Stimulated activated CD8-positive, alpha-beta memory T cell treated with anti-CD3 and anti-CD28 coated beads, Interleukin-4, amount 100 ng/mL, for 48 hours (primary cell): ENCODE measurements around the gene LRRC30.

Experiments used
- DNase-seq: peaks from one replicate; pipeline ENCODE4 v3.0.0-alpha.2; 2020

The LRRC30 gene

DNA sequence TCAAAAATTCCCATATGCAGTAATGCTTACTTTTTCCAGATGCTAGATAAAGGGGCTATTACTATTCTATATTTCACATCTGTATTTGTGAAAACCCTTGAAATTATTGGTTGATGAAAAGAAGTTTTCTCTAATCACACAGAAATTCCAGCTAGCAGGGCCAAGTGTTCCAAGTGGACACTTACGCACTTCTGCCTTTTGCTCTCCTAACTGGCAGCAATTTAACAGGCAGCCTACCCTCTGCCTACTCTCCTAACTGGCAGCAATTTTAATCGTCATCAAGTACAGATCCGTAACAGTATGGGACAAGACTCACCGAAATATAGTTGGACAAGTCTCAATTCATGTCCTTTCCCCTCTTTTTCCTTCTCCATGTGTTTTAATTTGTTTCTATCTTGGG is 12.0 kb downstream of the LRRC30 start:
- no peak for DNase-seq

DNA sequence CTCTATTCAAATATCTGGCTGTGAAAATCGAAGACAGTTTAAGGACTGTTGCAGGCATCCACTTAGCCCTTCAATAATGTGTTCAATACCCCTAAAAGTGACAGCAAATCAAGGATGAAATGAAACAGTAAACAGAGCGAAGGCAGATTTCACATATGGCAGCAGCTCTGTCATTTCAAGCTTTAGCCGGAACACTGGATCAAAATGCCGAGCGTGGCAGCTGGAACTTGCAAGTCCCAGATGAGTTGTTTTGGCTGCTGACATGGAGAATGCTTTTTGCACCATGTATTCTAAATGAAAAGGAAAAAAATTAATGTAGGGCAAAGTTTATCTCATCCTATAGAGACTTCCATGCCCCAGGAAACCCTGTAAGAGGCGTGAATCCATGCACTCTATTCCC is 18.0 kb downstream of the LRRC30 start:
- no peak for DNase-seq

DNA sequence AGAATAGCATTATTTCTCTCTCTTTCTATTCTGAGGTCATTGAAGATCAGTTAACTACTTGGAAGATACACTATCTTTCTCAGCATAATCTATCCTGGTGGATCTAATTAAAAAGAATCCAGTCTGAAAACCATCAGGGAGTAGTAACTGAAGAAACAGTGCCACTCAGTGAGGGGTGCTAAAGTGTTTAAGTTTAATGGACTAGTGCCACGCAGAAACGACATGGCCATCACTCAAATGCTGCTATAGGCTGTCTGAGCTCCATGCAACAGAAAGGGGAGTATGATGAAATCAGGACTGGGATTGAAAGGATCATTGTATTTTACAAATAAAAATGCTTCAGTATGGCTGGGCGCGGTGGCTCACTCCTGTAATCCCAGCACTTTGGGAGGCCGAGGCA is 23.3 kb downstream of the LRRC30 start:
- DNase-seq = no peak

DNA sequence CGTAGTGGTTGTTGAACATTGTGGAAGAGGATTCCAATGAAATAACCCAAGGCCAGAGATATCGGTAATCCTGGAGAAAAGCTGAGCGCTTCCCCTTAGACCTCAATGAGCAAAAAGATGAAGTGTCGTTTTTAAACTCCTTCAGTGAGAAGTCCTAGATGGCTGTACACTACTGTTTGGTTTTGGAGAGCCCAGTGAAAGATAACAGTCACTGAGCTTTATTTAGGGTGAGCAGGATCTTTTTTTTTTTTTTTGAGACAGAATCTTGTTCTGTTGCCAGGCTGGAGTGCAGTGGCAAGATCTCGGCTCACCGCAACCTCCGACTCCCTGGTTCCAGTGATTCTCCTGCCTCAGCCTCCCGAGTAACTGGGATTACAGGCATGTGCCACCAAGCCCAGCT is 24.2 kb downstream of the LRRC30 start:
- no peak for DNase-seq

DNA sequence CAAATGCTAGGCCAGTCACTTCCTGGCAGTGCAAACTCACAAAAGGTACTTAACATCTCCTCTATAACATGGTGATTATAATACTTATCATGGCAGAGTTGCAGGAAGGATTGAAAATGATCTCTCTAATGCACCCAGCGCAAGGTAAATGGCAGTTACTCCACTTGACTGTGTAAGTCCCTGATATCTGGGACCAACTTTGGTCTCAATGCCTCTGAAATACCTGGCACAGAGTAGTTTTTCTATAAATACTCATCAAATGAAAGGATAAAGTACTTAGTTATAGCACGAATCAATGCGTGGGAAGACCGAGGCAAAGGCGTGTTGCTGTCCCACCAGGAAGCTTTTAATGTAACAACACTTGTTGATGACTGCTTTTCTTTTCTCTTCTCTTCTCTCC is 24.8 kb downstream of the LRRC30 start:
- DNase-seq = no peak

DNA sequence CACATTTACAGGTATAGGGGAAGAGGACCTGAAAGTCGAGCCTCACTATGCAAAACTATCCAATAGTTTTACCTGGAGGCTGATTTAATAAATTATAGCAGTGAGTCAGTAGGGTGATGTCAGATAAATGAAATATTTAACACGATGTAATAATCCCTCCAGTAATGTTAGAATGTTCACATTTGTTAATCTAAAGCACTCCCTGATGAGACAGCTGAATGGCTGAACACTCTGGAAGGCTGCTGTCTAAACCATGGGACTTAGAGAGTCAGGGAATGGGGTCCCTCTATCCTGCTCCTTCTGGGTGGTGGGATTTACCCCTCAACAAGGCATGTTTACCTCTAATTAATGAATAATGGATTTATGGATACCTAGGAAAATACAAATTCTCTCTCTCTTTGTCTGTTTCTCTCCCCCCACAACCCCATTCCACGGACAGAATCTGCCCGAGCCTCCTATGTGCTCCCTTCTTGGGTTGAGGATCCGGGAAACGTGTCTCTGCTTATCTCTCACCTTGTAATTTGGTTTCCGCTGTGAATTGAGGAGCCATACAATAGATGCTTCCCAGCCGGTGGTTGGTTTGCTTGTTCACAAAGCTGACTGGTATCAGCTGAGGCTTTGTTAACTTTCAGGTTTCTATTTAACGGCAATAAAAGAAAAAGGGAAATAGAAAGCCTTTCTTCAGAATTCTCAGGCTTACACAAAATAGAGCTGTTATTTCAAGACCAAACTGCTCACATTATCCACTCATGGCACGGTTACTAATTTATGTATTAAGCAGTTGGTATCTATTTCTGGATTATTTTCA is 25.9 kb downstream of the LRRC30 start:
- DNase-seq = no peak

DNA sequence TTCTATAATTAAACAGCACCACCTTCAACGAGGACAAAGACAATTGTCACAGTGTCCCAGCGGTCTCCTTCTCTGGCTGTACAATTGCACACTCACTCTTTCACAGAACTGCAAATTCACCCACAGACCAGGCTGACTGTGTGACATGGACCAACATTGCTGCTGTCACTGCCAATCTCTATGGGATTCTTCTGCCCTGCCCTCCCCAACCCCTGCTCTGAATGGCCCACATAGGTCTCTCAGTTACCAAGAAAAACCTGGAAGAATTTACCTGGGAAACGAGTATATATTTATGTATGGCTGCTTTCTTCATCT is 26.5 kb downstream of the LRRC30 start:
- DNase-seq = no peak

DNA sequence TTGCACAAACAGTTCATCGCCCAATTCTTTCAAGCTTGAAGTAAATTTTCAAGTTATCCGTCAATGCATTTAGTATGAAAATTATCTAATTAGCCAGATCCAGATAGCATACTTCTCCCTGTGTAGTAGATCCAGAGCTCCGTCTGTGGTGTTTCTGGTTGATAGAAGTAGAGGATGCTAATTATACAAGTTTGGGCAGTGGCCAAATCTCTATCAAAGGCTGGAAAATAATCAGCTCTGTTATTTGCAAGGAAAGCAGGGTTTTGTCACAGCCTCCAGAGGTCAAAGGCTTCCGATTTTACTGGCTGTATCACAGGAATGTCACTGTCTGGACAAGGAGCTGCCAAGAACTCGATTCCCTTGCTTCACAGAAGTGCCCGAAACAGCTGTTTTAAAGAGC is 28.6 kb downstream of the LRRC30 start:
- no peak for DNase-seq

DNA sequence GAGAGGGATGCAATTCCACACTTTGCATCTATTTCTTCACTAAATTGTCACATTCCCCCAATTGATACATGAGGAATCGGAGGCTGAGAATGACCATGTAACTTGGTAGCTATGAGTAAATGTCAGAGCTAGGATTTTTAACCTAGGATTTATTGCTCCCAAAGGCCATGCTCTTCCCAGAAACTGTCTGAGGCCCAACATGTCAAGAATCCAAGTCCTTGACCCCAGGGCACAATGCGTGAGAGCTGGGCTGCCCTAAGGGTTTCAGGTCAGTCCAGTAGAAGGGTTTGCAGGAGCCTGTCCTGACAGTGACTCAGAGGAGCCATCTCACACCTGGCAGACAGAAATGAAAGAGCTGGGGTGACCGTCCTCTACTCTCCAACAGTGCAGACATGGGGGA is 30.3 kb downstream of the LRRC30 start:
- no peak for DNase-seq

DNA sequence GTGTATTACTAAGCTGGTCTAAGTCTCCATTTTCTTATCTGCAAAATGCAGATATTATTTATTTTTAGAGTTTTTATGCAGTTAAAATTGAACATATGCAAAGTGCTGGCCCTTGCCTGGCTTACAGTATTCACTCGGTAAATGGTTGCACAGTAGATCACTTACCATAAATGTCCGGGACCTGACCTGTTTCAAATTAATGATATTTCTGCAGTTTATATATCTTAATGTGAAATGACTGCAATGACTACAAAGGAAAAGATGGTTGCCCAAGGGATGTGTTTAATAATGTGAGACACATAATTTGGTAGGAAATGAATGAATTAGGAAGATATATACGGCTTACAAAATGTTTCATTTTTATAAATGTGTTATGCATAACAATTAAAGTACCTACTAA is 37.1 kb downstream of the LRRC30 start:
- no peak for DNase-seq

DNA sequence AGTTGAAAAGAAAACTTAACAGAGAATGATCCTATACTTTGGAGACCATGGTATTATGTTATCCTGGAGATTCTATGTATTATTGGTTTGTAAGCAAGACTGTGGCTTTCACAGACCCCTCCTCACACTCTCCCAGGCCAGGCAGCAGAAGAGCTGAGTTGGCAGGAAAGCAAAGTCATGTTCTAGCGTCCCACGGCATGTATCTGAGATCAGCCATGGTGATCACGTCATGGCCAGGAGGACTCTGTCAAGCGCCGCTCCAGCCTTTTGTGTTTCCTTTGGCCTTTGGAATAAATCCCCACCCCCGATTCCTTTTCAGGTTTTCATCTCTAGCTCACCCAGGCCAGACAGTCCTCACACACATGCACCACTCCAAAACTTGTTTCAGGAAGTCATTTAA is 39.1 kb downstream of the LRRC30 start:
- no peak for DNase-seq

DNA sequence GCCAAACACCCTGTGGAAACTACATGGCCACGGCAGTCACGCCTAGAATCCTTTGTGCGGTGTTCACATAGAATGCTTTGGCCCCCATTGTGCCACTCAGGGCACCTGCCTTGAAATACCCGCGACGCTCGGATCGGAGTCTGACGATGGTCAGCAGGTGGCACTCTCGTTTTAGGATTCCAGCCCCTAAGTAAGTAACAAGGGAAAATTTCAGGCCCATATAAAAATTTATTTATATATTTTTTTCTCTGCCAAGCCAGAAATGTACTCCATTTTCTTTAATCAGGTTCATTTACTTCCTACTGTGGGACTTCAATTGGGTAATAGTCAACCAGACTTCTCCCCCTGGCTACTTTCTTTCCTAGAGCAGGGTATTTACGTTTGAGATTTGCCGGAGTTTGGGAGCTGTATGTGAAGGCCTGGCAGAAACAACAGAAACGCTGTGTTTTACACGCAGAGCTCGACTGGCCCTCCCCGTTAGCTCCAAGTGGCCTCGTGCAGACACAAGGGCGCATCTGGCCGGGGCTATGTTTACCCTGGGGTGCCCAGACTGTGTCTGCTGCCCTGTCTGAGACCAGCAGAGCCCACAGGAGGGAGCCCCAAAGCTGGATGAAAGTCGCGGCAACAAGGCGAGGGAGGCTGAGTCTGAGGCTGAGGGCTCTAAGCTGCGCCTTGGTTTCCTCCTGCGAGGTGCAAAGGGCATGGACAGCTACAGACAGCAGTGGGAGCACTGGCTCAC is 41.6 kb downstream of the LRRC30 start:
- no peak for DNase-seq

DNA sequence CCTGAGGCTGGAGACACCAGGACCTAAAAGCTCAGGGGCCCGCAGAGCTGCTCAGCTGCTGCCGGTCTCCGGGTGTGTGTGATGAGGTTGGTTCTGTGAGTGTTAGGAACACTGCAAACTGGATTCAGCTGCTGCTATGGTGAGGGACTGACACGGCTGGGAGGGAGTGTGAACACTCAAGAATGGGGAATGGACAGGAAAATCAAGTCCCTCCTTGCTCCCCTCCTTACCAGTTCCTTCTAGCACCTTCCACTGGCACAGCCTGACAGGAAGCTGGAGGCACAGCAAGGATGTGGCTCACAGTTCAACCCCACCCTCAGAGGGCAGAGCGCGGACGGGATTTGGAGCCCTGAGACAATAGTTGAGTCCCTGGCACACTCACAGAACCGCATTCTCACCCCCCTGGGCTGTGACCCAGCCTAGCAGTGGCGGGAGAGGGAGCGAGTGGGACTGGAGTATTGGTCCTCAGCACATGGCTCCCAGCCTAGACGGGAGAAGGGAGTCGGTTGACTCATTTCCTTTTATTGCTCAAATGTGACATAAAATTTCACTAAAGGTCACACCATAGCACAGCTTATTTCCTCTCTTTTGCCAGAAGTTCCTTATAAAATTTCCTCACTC is 42.5 kb downstream of the LRRC30 start:
- DNase-seq = no peak

DNA sequence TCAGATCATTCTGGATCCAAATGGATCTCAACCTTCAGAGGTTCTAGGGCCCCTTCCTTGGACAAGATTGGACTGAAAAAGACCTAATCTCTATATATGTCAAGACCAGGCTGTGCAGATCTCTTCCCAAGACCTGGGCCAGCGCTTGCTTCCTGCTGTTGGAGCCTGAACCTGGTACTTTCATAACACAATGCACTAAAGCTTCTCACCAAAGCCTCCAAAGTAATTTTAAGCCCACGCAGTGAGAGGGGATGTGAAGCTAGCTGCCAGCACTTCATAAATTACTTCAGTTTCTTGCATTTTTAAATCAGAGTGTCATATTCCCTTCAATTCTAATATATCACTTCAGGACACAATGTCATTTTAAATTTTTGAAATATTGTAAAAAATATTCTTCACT is 50.7 kb downstream of the LRRC30 start:
- no peak for DNase-seq
